AG09309 (cell line): Measurements from ENCODE around the gene FRAT1.

Experiments used
- DNase-seq: peaks from one replicate; pipeline ENCODE4 v3.0.0-alpha.2; 2010; ENCODE audit warnings: low read depth
- H3K4me3 ChIP-seq: 2 replicates; pipeline ENCODE4 v1.5.1; 2011; ENCODE audit warnings: mild to moderate bottlenecking, low read depth, low read length, moderate library complexity; ENCODE audit not compliant: control insufficient read depth
- TF ChIP-seq, protein P1 (sequence below): IDR thresholded peaks from 2 replicates; pipeline ENCODE4 v1.5.1; 2011; ENCODE audit warnings: mild to moderate bottlenecking, low read depth, low read length, inconsistent platforms; ENCODE audit not compliant: insufficient read depth, control insufficient read depth; ENCODE audit errors: missing control alignments

The FRAT1 gene

DNA sequence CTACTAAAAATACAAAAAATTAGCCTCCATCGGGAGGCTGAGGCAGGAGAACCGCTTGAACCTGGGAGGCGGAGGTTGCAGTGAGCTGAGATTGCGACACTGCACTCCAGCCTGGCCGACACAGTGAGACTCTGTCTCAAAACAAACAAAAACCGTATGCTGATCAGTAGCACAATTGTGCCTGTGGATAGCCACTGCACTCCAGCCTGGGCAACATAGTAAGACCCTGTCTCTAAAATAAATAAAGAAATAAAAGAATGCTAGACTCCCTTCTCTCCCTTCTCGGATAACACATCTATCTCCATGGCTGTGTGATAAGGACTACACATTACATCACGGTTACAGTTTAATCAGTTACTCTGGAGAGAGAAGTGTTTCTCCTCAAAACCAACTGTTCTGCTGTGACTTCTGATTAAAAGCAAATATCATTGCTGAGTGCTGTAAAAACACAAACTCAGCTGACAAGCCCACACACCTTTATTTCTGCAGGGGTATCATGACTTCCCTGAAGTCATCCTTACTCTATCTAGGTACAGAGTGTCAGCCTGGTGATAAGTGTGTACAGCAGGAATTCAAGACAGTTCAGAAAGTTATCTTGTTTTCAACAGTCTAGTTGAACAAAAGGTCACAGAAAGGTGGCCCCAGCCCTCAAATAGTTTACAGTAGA, 21.4 kb upstream of the FRAT1 start:
- no peak for DNase-seq
- no peak overlapping the region for H3K4me3 ChIP-seq
- TF ChIP-seq, protein P1, sequence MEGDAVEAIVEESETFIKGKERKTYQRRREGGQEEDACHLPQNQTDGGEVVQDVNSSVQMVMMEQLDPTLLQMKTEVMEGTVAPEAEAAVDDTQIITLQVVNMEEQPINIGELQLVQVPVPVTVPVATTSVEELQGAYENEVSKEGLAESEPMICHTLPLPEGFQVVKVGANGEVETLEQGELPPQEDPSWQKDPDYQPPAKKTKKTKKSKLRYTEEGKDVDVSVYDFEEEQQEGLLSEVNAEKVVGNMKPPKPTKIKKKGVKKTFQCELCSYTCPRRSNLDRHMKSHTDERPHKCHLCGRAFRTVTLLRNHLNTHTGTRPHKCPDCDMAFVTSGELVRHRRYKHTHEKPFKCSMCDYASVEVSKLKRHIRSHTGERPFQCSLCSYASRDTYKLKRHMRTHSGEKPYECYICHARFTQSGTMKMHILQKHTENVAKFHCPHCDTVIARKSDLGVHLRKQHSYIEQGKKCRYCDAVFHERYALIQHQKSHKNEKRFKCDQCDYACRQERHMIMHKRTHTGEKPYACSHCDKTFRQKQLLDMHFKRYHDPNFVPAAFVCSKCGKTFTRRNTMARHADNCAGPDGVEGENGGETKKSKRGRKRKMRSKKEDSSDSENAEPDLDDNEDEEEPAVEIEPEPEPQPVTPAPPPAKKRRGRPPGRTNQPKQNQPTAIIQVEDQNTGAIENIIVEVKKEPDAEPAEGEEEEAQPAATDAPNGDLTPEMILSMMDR, result no peak

DNA sequence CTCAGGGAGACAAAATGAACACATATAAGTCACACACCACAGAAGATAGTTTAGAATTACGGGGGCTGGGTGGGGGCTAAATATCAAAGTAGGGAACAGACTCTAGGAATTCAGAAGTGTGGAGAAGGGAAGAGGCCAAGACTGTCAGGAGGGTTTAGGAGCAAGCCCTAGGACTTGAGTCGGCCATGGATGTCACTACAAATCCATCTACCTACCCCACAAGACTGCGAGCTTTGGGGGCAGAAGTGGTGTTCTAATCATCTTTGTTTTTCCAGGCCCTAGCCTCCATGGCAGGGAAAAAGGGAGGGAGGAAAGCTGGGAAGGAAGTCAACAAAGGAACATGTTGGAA, 20.9 kb upstream of the FRAT1 start:
- no peak overlapping the region for H3K4me3 ChIP-seq
- no peak for DNase-seq
- TF ChIP-seq, protein P1, result no peak

- H3K4me3 ChIP-seq, result no peak overlapping the region
- TF ChIP-seq, protein P1, result no peak
- no peak for DNase-seq
These were observed 18.1 kb upstream of the FRAT1 start for GRCh38 chr10:97300980-97301379.

DNA sequence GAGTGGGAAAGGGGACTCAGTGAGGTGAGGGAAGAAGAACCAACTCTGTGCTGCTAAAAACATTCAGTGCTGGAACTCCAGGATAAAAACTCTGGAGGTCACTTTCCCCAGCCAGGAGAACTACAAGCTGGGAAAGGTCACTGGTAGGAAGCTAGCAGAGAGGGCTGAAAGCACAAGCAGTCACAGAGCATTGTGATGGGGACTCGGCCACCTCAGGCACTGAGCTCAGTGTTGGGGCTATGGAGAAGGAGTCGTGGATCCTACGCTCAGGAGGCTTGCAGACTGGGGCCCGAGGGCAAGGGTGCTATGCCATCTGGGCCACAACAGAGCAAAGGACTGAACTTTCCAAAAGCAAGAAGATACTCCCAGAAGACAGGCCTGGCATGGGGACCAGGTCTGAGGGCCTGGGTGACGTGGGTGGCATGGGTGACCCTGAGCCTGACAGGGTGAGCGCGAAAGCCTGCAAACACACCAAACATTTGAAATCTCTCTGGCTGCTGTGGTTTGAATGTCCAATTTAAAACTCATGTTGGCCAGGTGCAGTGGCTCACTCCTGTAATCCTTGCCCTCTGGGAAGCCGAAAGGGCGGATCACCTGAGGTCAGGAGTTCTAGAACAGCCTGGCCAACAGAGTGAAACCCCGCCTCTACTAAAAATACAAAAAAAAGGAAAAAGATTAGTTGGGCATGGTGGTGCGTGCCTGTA, 16.8 kb upstream of the FRAT1 start:
- no peak overlapping the region for H3K4me3 ChIP-seq
- DNase-seq, result no peak
- TF ChIP-seq, protein P1, result no peak

GRCh38 chr10:97307441-97307840, 11.6 kb upstream of the FRAT1 start:
- TF ChIP-seq, protein P1, result no peak

GRCh38 chr10:97307866-97308780, 10.9 kb upstream of the FRAT1 start:
- no peak overlapping the region for H3K4me3 ChIP-seq
- no peak for DNase-seq
- TF ChIP-seq, protein P1, result no peak

More at GRCh38 chr10:97307441-97307840, 11.6 kb upstream of the FRAT1 start:
- DNase-seq, result no peak
- H3K4me3 ChIP-seq, result no peak overlapping the region
